Stimulated activated CD4-positive, alpha-beta T cell treated with anti-CD3 and anti-CD28 coated beads, TNF-alpha, amount 100 ng/mL, for 48 hours (primary cell): Measurements from ENCODE around the gene SOX10.

Experiments used
- DNase-seq, 3 donors: peaks; one replicate each; pipeline ENCODE4 v3.0.0-alpha.2; 2020; ENCODE audit warnings: low read depth in 3 of 3

The SOX10 gene

GRCh38 chr22:38016182-38017151, 32.1 kb upstream of the SOX10 start:
- no peak for DNase-seq

GRCh38 chr22:38014083-38014482, 29.7 kb upstream of the SOX10 start:
- no peak for DNase-seq

- DNase-seq: no peak
These were observed 28.3 kb upstream of the SOX10 start for GRCh38 chr22:38012604-38013072.

GRCh38 chr22:38009000-38009806, 24.8 kb upstream of the SOX10 start:
- DNase-seq: no peak

GRCh38 chr22:38007330-38007902, 23.1 kb upstream of the SOX10 start:
- DNase-seq: no peak

GRCh38 chr22:38006906-38007305, 22.6 kb upstream of the SOX10 start:
- DNase-seq: no peak

GRCh38 chr22:38005943-38006342, 21.6 kb upstream of the SOX10 start:
- no peak for DNase-seq

GRCh38 chr22:37999640-38000272, 15.4 kb upstream of the SOX10 start:
- DNase-seq: no peak

- no peak for DNase-seq
These were observed 14.9 kb upstream of the SOX10 start for GRCh38 chr22:37999236-37999635.

GRCh38 chr22:37998543-37998942, 14.2 kb upstream of the SOX10 start:
- no peak for DNase-seq

- DNase-seq: no peak
These were observed 12.3 kb upstream of the SOX10 start for GRCh38 chr22:37996515-37997246.

- no peak for DNase-seq
These were observed 11.7 kb upstream of the SOX10 start for GRCh38 chr22:37996079-37996478.

- DNase-seq: no peak
These were observed 11.1 kb upstream of the SOX10 start for GRCh38 chr22:37995460-37995859.

- no peak for DNase-seq
These were observed 10.6 kb upstream of the SOX10 start for GRCh38 chr22:37994982-37995381.

- no peak for DNase-seq
These were observed 9.7 kb upstream of the SOX10 start for GRCh38 chr22:37994049-37994448.

GRCh38 chr22:37991731-37992442, 7.5 kb upstream of the SOX10 start:
- no peak for DNase-seq

- DNase-seq: no peak
These were observed 6.5 kb upstream of the SOX10 start for GRCh38 chr22:37990862-37991261.

- no peak for DNase-seq
These were observed 5.9 kb upstream of the SOX10 start for GRCh38 chr22:37990301-37990700.

- DNase-seq: no peak
These were observed 5.0 kb upstream of the SOX10 start for GRCh38 chr22:37989146-37990045.
